ENCODE data around the gene ELL3. TPM values are rescaled to one million over a fixed set of nuclear protein-coding genes. Genes with fewer than 3 reads are reported as not detected.

Gene ELL3
- total RNA-seq, 1 experiment from 2014 or later: 3.0 TPM

DNA sequence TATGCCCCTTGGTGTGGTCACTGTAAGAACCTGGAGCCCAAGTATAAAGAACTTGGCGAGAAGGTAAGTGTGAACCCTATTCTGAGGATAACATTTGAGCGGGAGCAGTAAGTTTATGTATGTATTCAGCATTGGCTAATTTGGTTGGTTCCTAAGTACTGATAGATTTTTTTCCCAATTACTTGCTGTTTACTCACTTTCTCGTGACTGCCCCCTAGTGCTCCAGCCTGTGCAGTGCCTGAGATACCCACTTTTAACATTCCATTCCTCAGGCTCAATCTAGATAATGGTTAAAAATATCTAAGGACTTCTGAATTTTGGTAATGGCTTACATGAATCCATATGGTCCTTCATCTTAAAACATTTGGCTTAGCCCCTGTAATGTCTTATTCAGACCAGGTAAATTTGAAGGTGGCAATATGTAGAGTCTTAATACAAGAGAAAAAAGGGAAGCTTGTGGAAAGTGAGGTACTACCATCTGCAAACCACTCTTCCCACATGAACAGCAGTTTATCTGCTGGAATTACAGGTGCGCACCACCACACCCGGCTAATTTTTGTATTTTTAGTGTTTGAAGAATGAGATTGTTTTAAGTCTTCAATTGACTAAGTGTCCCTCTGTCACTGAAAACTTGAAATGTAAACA is 7.1 kb downstream of the ELL3 start:
- H3K36me3 ChIP-seq (ENCODE audit: insufficient read depth, low read length, poor library complexity, severe bottlenecking): peaks cover 86% of the 10 kb centered on the region

DNA sequence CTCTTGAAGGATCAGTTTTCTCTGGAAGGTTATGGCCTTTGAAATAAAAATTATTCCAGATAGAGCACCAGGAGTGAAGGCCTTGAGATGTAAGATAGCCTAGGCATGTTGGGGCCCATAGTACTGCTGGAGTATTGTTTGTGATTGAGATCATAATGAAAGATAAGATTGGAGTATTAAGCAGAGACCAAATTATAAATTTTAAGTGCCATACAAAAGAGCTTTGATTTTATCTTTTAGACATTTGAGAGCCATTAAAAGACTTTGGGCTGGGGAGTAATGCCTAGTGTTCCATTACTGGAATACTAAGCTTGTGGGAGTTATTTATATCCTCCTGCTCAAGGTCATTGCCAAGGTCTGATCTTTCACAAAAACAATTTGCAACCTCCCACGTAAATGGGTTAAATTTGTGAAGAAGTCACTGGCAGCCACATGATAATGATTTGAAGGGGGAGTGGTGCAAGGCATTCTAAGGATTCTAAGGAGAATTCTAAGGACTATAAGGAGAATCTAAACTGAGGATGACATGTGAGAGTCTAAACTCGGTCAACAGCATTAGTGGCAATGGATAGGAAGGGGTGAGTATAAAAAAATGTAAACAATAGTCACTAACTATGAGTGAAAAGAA is 12.8 kb downstream of the ELL3 start:
- ChIA-PET CTCF (no interaction called here), POLR2A (ENCODE audit: low non-redundant PET) (no interaction called here)
- Histone ChIP-seq H3K36me3 (ENCODE audit: insufficient read depth, low read length, poor library complexity, severe bottlenecking) (peaks cover 95% of the 10 kb centered on the region), H3K4me3 (ENCODE audit: low read depth, low read length, poor library complexity, severe bottlenecking) (no peak overlapping the region), H3K4me1 (ENCODE audit: insufficient read depth, low read length, poor library complexity, severe bottlenecking) (no peaks in the 10 kb centered on the region), H3K9me3 (ENCODE audit: low read depth, low read length, poor library complexity, severe bottlenecking) (no peaks in the 10 kb centered on the region), H3K27me3 (replicated peaks; ENCODE audit: insufficient read depth, low read depth, low read length, poor library complexity) (no peaks in the 10 kb centered on the region), H3K27ac (ENCODE audit: low read depth, low read length, poor library complexity, severe bottlenecking) (no peak overlapping the region)
- intact Hi-C loops (cut with micrococcal nuclease; ENCODE audit: unreplicated experiment): no loop called here
- TF ChIP-seq, protein P1, sequence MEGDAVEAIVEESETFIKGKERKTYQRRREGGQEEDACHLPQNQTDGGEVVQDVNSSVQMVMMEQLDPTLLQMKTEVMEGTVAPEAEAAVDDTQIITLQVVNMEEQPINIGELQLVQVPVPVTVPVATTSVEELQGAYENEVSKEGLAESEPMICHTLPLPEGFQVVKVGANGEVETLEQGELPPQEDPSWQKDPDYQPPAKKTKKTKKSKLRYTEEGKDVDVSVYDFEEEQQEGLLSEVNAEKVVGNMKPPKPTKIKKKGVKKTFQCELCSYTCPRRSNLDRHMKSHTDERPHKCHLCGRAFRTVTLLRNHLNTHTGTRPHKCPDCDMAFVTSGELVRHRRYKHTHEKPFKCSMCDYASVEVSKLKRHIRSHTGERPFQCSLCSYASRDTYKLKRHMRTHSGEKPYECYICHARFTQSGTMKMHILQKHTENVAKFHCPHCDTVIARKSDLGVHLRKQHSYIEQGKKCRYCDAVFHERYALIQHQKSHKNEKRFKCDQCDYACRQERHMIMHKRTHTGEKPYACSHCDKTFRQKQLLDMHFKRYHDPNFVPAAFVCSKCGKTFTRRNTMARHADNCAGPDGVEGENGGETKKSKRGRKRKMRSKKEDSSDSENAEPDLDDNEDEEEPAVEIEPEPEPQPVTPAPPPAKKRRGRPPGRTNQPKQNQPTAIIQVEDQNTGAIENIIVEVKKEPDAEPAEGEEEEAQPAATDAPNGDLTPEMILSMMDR (conservative IDR thresholded peaks at IDR 0.05; ENCODE audit: low read depth, low read length): no peak
- TF ChIP-seq EZH2 (IDR thresholded peaks at IDR 0.05; ENCODE audit: borderline replicate concordance, low read depth, low read length, poor library complexity, severe bottlenecking): no peak
- no peak for DNase-seq (ENCODE audit: low spot score)
- BruUV-seq (replicated peaks): no TSS peak

More for the DNA sequence above, 7.1 kb downstream of the ELL3 start:
- peak; percentile 76 for DNase-seq (ENCODE audit: low spot score)
- no peak for TF ChIP-seq EZH2 (IDR thresholded peaks at IDR 0.05; ENCODE audit: borderline replicate concordance, low read depth, low read length, poor library complexity, severe bottlenecking)
- TF ChIP-seq, protein P1 (conservative IDR thresholded peaks at IDR 0.05; ENCODE audit: low read depth, low read length): peak; percentile 88
- no peak overlapping the region for H3K4me3 ChIP-seq (ENCODE audit: low read depth, low read length, poor library complexity, severe bottlenecking)
- CTCF ChIA-PET: no interaction called here
- H3K4me1 ChIP-seq (ENCODE audit: insufficient read depth, low read length, poor library complexity, severe bottlenecking): no peaks in the 10 kb centered on the region
- no TSS peak for BruUV-seq (replicated peaks)
- no peaks in the 10 kb centered on the region for H3K27me3 ChIP-seq (replicated peaks; ENCODE audit: insufficient read depth, low read depth, low read length, poor library complexity)
- intact Hi-C loops (cut with micrococcal nuclease; ENCODE audit: unreplicated experiment): no loop called here
- no peak overlapping the region for H3K27ac ChIP-seq (ENCODE audit: low read depth, low read length, poor library complexity, severe bottlenecking)
- H3K9me3 ChIP-seq (ENCODE audit: low read depth, low read length, poor library complexity, severe bottlenecking): no peaks in the 10 kb centered on the region
- POLR2A ChIA-PET (ENCODE audit: low non-redundant PET): no interaction called here

DNA sequence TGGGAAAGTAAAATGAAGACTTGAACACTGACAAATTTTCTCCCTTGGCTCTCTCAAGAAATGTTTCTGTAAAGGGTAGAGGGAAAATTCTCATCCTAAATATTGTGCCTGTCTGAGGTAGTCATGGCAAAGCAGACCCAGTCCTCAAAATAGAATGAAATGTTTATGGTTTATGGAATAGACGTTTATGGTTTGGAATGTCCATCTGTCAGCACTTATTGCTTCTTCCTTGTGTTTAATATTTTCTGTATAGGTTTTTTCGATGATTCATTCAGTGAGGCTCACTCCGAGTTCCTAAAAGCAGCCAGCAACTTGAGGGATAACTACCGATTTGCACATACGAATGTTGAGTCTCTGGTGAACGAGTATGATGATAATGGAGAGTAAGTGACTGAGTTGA is 13.9 kb downstream of the ELL3 start:
- BruUV-seq (replicated peaks): no TSS peak
- Histone ChIP-seq H3K4me1 (ENCODE audit: insufficient read depth, low read length, poor library complexity, severe bottlenecking) (no peaks in the 10 kb centered on the region), H3K9me3 (ENCODE audit: low read depth, low read length, poor library complexity, severe bottlenecking) (no peaks in the 10 kb centered on the region), H3K27me3 (replicated peaks; ENCODE audit: insufficient read depth, low read depth, low read length, poor library complexity) (no peaks in the 10 kb centered on the region), H3K36me3 (ENCODE audit: insufficient read depth, low read length, poor library complexity, severe bottlenecking) (peaks cover 90% of the 10 kb centered on the region), H3K4me3 (ENCODE audit: low read depth, low read length, poor library complexity, severe bottlenecking) (no peak overlapping the region), H3K27ac (ENCODE audit: low read depth, low read length, poor library complexity, severe bottlenecking) (no peak overlapping the region)
- ChIA-PET POLR2A (ENCODE audit: low non-redundant PET) (no interaction called here), CTCF (no interaction called here)
- TF ChIP-seq, protein P1 (conservative IDR thresholded peaks at IDR 0.05; ENCODE audit: low read depth, low read length): no peak
- TF ChIP-seq EZH2 (IDR thresholded peaks at IDR 0.05; ENCODE audit: borderline replicate concordance, low read depth, low read length, poor library complexity, severe bottlenecking): no peak
- DNase-seq (ENCODE audit: low spot score): no peak
- intact Hi-C loops (cut with micrococcal nuclease; ENCODE audit: unreplicated experiment): no loop called here

All from A673 (cell line).